HepG2 (cell line): ENCODE measurements around the gene HS3ST4. TPM values are rescaled to one million over a fixed set of nuclear protein-coding genes. Genes with fewer than 3 reads are reported as not detected.

ENCODE experiments used
- ARID3A ChIP-seq: IDR thresholded peaks from 2 replicates; pipeline ENCODE4 v1.6.1; 2012; ENCODE audit warnings: low read depth, low read length, improper control_type of control experiment
- CREB1 ChIP-seq, 2 experiments: fragments of 450-650 bp in 1 of 2; IDR thresholded peaks; 2 replicates each; pipeline ENCODE4 v1.6.1; 2016 to 2017; ENCODE audit warnings: control low read depth in 1 of 2, mild to moderate bottlenecking in 1 of 2, missing compliant biosample characterization in 1 of 2, missing genetic modification characterization in 1 of 2
- FOXC1 ChIP-seq: sonication (generic); formaldehyde crosslinking; IDR thresholded peaks from 2 replicates; pipeline ENCODE4 v1.8.0; 2022; ENCODE audit warnings: mild to moderate bottlenecking, missing genetic modification reagents, borderline replicate concordance
- GABPB1 ChIP-seq: IDR thresholded peaks from 2 replicates; pipeline ENCODE4 v1.6.1; 2016; ENCODE audit warnings: mild to moderate bottlenecking, missing genetic modification reagents, moderate library complexity, missing compliant biosample characterization
- KLF6 ChIP-seq: IDR thresholded peaks from 2 replicates; pipeline ENCODE4 v1.8.0; 2016; ENCODE audit warnings: missing biosample characterization, missing genetic modification reagents
- MAFK ChIP-seq, 2 experiments: IDR thresholded peaks in 1 of 2; conservative IDR thresholded peaks in 1 of 2; 2 replicates each; pipeline ENCODE4 v1.6.1; 2011; ENCODE audit warnings: improper control_type of control experiment in 2 of 2, low read length in 2 of 2
- MED8 ChIP-seq: sonication (generic); formaldehyde crosslinking; IDR thresholded peaks from 2 replicates; pipeline ENCODE4 v1.8.1; 2023; ENCODE audit warnings: mild to moderate bottlenecking, missing genetic modification reagents; ENCODE audit not compliant: insufficient replicate concordance
- NR2F1 ChIP-seq, 2 experiments: fragments of 450-650 bp in 1 of 2; formaldehyde crosslinking in 1 of 2; IDR thresholded peaks; 2 replicates each; pipeline versions ENCODE4 v1.5.0 to v1.6.1; 2016 to 2020; ENCODE audit warnings: mild to moderate bottlenecking in 1 of 2, missing compliant biosample characterization in 1 of 2, missing genetic modification reagents in 1 of 2, moderate library complexity in 1 of 2
- PLSCR1 ChIP-seq: sonication (generic); formaldehyde crosslinking; IDR thresholded peaks from 2 replicates; pipeline ENCODE4 v1.5.0; 2020; ENCODE audit warnings: missing genetic modification reagents, mild to moderate bottlenecking, borderline replicate concordance
- RAD21 ChIP-seq: fragments of 450-650 bp; formaldehyde crosslinking; IDR thresholded peaks from 2 replicates; pipeline ENCODE4 v1.5.0; 2020; ENCODE audit warnings: mild to moderate bottlenecking
- SKIL ChIP-seq: sonication (generic); formaldehyde crosslinking; IDR thresholded peaks from 2 replicates; pipeline ENCODE4 v1.8.0; 2022; ENCODE audit warnings: missing genetic modification reagents, mild to moderate bottlenecking, moderate library complexity, borderline replicate concordance
- SMC3 ChIP-seq: IDR thresholded peaks from 2 replicates; pipeline ENCODE4 v1.6.1; 2011; ENCODE audit warnings: low read length, improper control_type of control experiment
- SNAI1 ChIP-seq: sonication (generic); formaldehyde crosslinking; IDR thresholded peaks from 2 replicates; pipeline ENCODE4 v1.5.0; 2020; ENCODE audit warnings: mild to moderate bottlenecking, missing genetic modification reagents, borderline replicate concordance
- SNAPC4 ChIP-seq: sonication (generic); formaldehyde crosslinking; IDR thresholded peaks from 2 replicates; pipeline ENCODE4 v1.4.0; 2020; ENCODE audit warnings: mild to moderate bottlenecking, missing genetic modification reagents
- TMF1 ChIP-seq: sonication (generic); formaldehyde crosslinking; IDR thresholded peaks from 2 replicates; pipeline ENCODE4 v1.8.1; 2022; ENCODE audit warnings: low read depth, missing genetic modification reagents
- ZNF225 ChIP-seq: sonication (generic); formaldehyde crosslinking; IDR thresholded peaks from 2 replicates; pipeline ENCODE4 v1.4.0; 2020; ENCODE audit warnings: mild to moderate bottlenecking, missing genetic modification reagents
- ZNF33B ChIP-seq: sonication (generic); formaldehyde crosslinking; IDR thresholded peaks from 2 replicates; pipeline ENCODE4 v1.5.1; 2020; ENCODE audit warnings: mild to moderate bottlenecking, missing genetic modification reagents
- ZNF543 ChIP-seq: sonication (generic); formaldehyde crosslinking; IDR thresholded peaks from 2 replicates; pipeline ENCODE4 v1.4.0; 2020; ENCODE audit warnings: mild to moderate bottlenecking, missing genetic modification reagents
- ZNF605 ChIP-seq: sonication (generic); formaldehyde crosslinking; IDR thresholded peaks from 2 replicates; pipeline ENCODE4 v1.8.0; 2022; ENCODE audit warnings: mild to moderate bottlenecking, missing genetic modification reagents
- polyA plus RNA-seq, 8 experiments: library from polyadenylated mRNA; depleted of rRNA in 3 of 8; stranded (reverse) in 7 of 8; unstranded in 1 of 8; fragments of >200 nt; fragmentation: Illumina TruSeq in 4 of 8; extraction: Trizol in 4 of 8; gene quantifications; 2 replicates each; pipeline versions ENCODE4 v1.2.1 to v1.2.3, GENCODE V29; 2011 to 2016; ENCODE audit warnings: low read depth in 4 of 8, missing spikeins in 1 of 8, mixed read lengths in 1 of 8; ENCODE audit not compliant: insufficient read depth in 1 of 8
- total RNA-seq, 5 experiments: library from RNA; depleted of rRNA; stranded (reverse); fragments of >200 nt; fragmentation: Illumina TruSeq; extraction: Trizol; gene quantifications; 2 replicates each; pipeline ENCODE4 v1.2.3, GENCODE V29; 2016; ENCODE audit warnings: low read depth in 1 of 5

HS3ST4 gene
- total and polyA plus RNA-seq, 2 of the 13 experiments (the other 11 are each of a cell fraction or from before 2014, with no cell fraction given), result not detected

GRCh38 chr16:25838724-25839186, 147.0 kb downstream of the HS3ST4 start (continued):
- TF ChIP-seq RAD21 (CRISPR knock-in tag) (0 out of 2 replicates have a peak, but pooled peaks have one; percentile 20), ARID3A (peak; percentile 95), SNAI1 (CRISPR knock-in tag) (no peak), PLSCR1 (CRISPR knock-in tag) (no peak), ZNF33B (CRISPR knock-in tag) (no peak), KLF6 (no peak), FOXC1 (CRISPR knock-in tag) (no peak), SKIL (CRISPR knock-in tag) (no peak), MAFK (conservative IDR thresholded peaks at IDR 0.05 in 1 of 2, IDR thresholded peaks at IDR 0.05 in 1 of 2; ENCODE audit: low read length in 2 of 2) (no peak), ZNF605 (CRISPR knock-in tag) (no peak), ZNF543 (CRISPR knock-in tag) (no peak), MED8 (CRISPR knock-in tag) (no peak), SNAPC4 (CRISPR knock-in tag) (no peak), GABPB1 (CRISPR knock-in tag) (no peak), SMC3 (peak; percentile 53; the same call in 1 of the 2 replicates), ZNF225 (CRISPR knock-in tag) (no peak), TMF1 (CRISPR knock-in tag) (no peak), NR2F1 (CRISPR knock-in tag; IDR thresholded peaks at IDR 0.05) (no peak), CREB1 (IDR thresholded peaks at IDR 0.05) (no peak), CREB1 (CRISPR knock-in tag; IDR thresholded peaks at IDR 0.05) (no peak)
